Hippocampal formation (tissue), 2 donors: ENCODE results near the gene MORF4L1.

Experiments used
- DNase-seq, 2 donors: peaks; one replicate each; lab custom pipeline; 2025; lab: John Stamatoyannopoulos, UW

Gene MORF4L1

DNA sequence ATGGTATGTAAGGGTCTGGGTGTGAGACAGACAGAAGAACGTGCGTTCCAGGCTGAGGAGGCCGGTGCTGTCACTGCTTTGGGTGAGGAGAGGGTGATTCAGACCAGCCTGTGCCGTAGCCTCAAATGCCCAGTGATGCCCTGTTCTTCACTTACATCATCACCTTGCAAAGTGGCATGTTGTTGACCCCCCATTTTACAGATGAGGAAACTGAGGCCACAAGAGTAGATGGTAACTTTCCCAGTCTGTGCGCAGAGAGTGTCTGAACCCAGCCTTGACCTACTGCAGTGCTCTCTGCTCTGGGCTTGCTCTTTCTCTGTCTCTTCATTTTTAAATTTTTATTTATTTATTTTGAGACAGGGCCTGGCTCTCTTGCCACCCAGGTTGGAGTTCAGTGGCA, 73.8 kb downstream of the MORF4L1 start:
- DNase-seq = no peak

DNA sequence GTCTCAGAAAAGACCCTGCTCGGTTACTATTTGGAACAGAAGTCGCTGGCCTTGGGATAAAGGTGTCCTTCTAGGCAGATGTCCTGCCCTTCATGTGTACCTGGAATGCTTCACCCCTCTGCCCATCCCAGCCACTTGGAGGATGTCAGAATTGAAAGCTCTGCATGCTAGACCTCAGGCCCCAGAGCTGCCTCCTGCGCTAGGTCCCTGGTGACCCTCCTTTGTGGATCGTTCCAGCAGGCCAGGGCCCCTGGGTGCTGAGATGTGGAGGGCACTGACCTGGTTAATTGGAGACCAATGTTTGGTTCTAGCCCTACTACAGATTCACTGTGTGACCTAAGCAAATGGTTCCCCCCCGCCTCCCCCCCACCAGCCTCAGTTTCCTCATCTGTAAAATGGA, 74.8 kb downstream of the MORF4L1 start:
- DNase-seq = no peak
